ENCODE measurements around the gene HCN2. TPM values are rescaled to one million over a fixed set of nuclear protein-coding genes. Genes with fewer than 3 reads are reported as not detected.

HCN2 gene
- total and polyA plus RNA-seq, 10 of the 15 experiments (the other 5 are each of a cell fraction or from before 2014, with no cell fraction given), result 0.01 to 0.54 (median 0.08) TPM; not detected in 4

- H4K20me1 ChIP-seq (ENCODE audit: control insufficient read depth, insufficient read depth), result peaks cover 5% of the 10 kb centered on the region; the same call in 1 of the 2 replicates
- intact Hi-C loops (cut with micrococcal nuclease; ENCODE audit: unreplicated experiment), result no loop called here
- TF ChIP-seq MYC (IDR thresholded peaks at IDR 0.05; ENCODE audit: insufficient read depth, insufficient read length, insufficient replicate concordance, low read length, severe bottlenecking) (no peak), EZH2 (IDR thresholded peaks at IDR 0.05; ENCODE audit: borderline replicate concordance, control insufficient read depth, low read depth, low read length) (no peak), FOXM1 (IDR thresholded peaks at IDR 0.05; ENCODE audit: low read depth, low read length) (no peak), MLLT1 (IDR thresholded peaks at IDR 0.05) (no peak)
- 93% methylated on average over 53 of the region's 53 CpGs for WGBS (ENCODE audit: insufficient coverage, insufficient replicate concordance, low lambda C conversion rate, missing lambda C conversion rate)
- H3K9ac ChIP-seq (ENCODE audit: control insufficient read depth, insufficient read depth, low read length), result no peak overlapping the region
- no peak overlapping the region for H3K27ac ChIP-seq (ENCODE audit: control insufficient read depth, insufficient read depth)
- no peak for DNase-seq (ENCODE audit: low read depth, low spot score)
- H3K9me3 ChIP-seq (replicated peaks; ENCODE audit: control insufficient read depth, insufficient read depth, low read length), result no peaks in the 10 kb centered on the region
- ChIA-PET POLR2A (no interaction called here), CTCF (no interaction called here), RAD21 (ENCODE audit: unreplicated experiment) (no interaction called here), SMC1A (ENCODE audit: uncharacterized antibody, unreplicated experiment) (no interaction called here)
- H2AFZ ChIP-seq (ENCODE audit: control insufficient read depth, low read depth, low read length), result no peak overlapping the region
- no peak overlapping the region for H3K4me3 ChIP-seq
- no peak overlapping the region for H3K4me2 ChIP-seq (ENCODE audit: control insufficient read depth, insufficient read depth)
- H3K36me3 ChIP-seq (ENCODE audit: control insufficient read depth in 2 of 2, insufficient read depth in 2 of 2, low read length in 1 of 2), result peaks cover 10 to 55% of the 10 kb centered on the region in 2 experiments
- no peak for ATAC-seq
- BruUV-seq (replicated peaks), result no TSS peak
- peaks cover 17% of the 10 kb centered on the region for H3K79me2 ChIP-seq (ENCODE audit: control insufficient read depth, insufficient read depth, low read length)
- in situ Hi-C loops (cut with MboI), result no loop called here
- no peak for FAIRE-seq
- H3K4me1 ChIP-seq (ENCODE audit: control insufficient read depth, insufficient read depth, low read length), result no peaks in the 10 kb centered on the region
- H3K27me3 ChIP-seq (replicated peaks in 1 of 2; ENCODE audit: control insufficient read depth in 2 of 2, insufficient read depth in 2 of 2, low read length in 1 of 2), result no peaks in the 10 kb centered on the region
Observed at GRCh38 chr19:648904-649801, 59.5 kb downstream of the HCN2 start.
